Posterior vena cava (tissue), 2 donors: ENCODE results near the gene CLNK. TPM values are rescaled to one million over a fixed set of nuclear protein-coding genes. Genes with fewer than 3 reads are reported as not detected.
"Not testable (repeated sequence)": the region's sequence is repeated elsewhere in the genome, so short reads cannot be mapped to it uniquely, and the experiment has no call there.

Source experiments
- DNase-seq: peaks from one replicate; pipeline ENCODE4 v3.0.0-alpha.2; 2020; ENCODE audit warnings: low spot score
- intact Hi-C, 2 donors: fragments of 100-400 bp; cut with DNase I; formaldehyde crosslinking; loops; one replicate each; pipeline versions ENCODE4 v1.14.1 to v1.14.2; 2022 to 2023
- total RNA-seq, 2 donors: library from RNA; stranded (reverse); fragmentation: NEBNext Ultra II Directional; extraction: Animal tissue kit (Norgen Biotek cat#: 25700); gene quantifications; one replicate each; pipeline ENCODE4 v1.2.1, GENCODE V29; 2021
- donor health status: DM: yes; HTN: yes; CAD: no.
- donor health status: DM: yes; HTN: yes; CAD: no.

The CLNK gene
- total RNA-seq, 2 donors from 2014 or later, result 0.19 TPM

GRCh38 chr4:10587697-10588096 is 96.9 kb downstream of the CLNK start:
- intact Hi-C loops, result loop anchor here in 1 of 2 donors (5.0 kb wide), 1 partner anchor 1175 kb away; no protein-coding TSS in a partner anchor
- no peak for DNase-seq

- intact Hi-C loops, result loop anchor here in 1 of 2 donors (5.0 kb wide), 1 partner anchor 1175 kb away; no protein-coding TSS in a partner anchor
- no peak for DNase-seq
Measured at GRCh38 chr4:10587296-10587695, 97.3 kb downstream of the CLNK start.

DNA sequence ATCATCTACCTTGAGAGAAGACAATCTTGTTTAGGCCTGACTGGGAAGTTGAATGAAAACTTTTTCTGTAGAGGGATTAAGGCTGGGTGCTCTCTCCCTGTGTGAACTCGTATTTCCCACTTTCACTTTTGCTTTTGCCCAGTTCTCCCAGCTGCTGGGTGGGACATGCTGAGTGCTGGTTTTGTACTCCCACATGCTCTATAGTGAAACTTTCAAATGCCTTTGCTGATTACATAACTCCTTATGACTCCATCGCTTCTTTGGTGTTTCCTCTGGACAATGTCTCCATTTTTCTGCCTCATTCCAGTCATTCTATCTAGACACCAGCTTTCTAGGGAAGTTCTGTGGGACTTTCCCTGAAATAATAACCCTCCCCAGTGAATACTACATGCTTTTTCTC is 100.5 kb downstream of the CLNK start:
- DNase-seq, result no peak

GRCh38 chr4:10582951-10583350 is 101.6 kb downstream of the CLNK start:
- intact Hi-C loops, result loop anchor here in 1 of 2 donors (5.0 kb wide), 1 partner anchor 839 kb away; no protein-coding TSS in a partner anchor
- no peak for DNase-seq

More for the DNA sequence above, 100.5 kb downstream of the CLNK start:
- intact Hi-C loops, result loop anchor here in 1 of 2 donors (5.0 kb wide), 1 partner anchor 838 kb away; no protein-coding TSS in a partner anchor

DNA sequence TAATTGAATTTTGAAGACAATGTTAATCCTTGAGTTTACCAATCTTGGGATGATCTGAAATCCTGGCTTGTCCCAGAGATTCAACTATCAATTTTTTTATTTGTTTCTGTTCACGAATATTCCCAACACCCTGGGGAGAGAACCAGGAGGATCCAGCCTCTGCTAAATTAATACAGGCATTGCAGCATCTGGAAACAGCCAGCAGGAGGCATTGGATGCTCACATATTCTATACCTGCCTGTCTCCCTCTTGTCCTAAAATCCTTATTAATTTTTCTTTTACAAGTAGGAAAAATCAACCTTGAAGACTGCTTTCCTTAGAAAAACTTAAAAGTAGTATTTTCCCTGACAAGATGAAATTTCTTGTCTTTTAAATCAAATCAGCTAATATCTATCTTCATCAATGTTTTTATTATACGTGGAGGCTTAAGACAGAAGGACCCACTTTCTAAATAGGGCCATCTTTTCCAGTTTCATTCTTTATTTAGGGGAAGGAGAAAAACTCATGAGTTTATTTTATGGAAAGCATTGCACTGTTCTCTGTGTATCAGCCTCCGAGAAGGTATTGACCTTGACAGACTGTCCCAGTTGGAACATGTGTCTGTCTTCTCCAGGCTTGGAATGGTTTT is 102.4 kb downstream of the CLNK start:
- DNase-seq, result no peak
- intact Hi-C loops, result loop anchor here in 1 of 2 donors (5.0 kb wide), 1 partner anchor 840 kb away; no protein-coding TSS in a partner anchor

DNA sequence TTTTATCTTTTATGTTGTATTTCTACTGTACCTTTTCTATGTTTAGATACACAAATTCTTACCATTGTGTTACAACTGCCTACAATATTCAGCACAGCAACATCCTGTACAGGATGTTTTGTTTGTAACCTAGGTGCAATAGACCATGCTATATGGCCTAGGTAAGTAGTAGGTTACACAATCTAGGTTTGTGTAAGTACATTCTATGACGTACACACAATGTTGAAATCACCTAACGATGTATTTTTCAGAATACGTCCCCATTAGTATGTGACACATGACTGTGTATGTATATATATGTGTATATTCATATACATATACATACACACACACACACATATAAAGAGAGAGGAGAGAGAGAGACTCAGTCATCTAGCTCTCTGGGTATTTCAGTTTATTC is 103.5 kb downstream of the CLNK start:
- intact Hi-C loops, result loop anchor here in 1 of 2 donors (5.0 kb wide), 1 partner anchor 841 kb away; no protein-coding TSS in a partner anchor

GRCh38 chr4:10579648-10580047 is 104.9 kb downstream of the CLNK start:
- no peak for DNase-seq
- intact Hi-C loops, result loop anchor here (5.0 to 10.0 kb wide), 2 partner anchors 843 to 845 kb away; partner anchors contain the start of gene HS3ST1 (in 1 of the 2)

More for the DNA sequence above, 103.5 kb downstream of the CLNK start:
- no peak for DNase-seq

GRCh38 chr4:10577508-10578426 is 106.8 kb downstream of the CLNK start:
- intact Hi-C loops, result loop anchor here in 1 of 2 donors (10.0 kb wide), 1 partner anchor 847 kb away; the partner anchor contains the start of gene HS3ST1
- no peak for DNase-seq

GRCh38 chr4:10577018-10577417 is 107.5 kb downstream of the CLNK start:
- intact Hi-C loops, result loop anchor here in 1 of 2 donors (10.0 kb wide), 1 partner anchor 848 kb away; the partner anchor contains the start of gene HS3ST1
- DNase-seq, result no peak

DNA sequence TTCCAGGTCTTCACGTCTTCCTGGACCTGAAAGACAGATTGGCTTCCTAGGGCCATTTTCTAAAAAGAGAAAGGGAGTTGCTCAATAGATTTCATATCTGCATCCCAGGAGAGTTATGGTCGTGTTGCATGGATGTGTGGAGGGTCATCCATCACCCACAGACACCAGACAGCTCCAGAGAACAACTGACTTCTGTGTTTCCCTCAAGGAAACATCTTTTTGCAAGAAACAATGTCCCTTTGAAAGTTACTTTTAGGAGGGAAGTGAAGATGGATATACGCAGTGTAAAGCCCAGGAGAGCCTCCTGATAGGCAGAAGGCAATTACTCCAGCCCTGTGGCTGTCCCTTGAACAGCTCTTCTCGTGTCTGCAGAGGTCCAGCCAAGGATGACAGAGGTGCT is 108.3 kb downstream of the CLNK start:
- intact Hi-C loops, result loop anchor here in 1 of 2 donors (10.0 kb wide), 1 partner anchor 849 kb away; the partner anchor contains the start of gene HS3ST1
- DNase-seq, result no peak

DNA sequence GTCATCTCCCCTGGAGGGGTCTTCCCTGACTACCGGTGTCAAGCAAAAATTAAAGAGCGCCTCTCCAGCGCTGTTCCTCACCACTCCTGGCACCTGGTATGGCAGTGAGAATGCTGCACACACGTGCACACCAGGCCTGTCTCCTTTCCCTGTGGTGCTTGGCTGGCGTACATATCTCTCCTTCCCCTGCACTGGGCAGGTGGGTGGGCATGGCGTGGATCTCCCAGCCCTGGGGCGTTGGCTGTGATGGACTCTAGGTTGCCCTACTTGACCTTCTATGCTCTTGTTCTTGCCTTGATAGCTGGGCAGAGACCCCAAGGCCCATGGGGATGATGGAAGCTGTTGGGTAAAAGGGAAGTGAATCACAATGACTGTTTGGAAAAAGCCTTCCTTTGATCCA is 109.2 kb downstream of the CLNK start:
- intact Hi-C loops, result loop anchor here in 1 of 2 donors (10.0 kb wide), 1 partner anchor 849 kb away; the partner anchor contains the start of gene HS3ST1
- DNase-seq, result no peak

- intact Hi-C loops, result loop anchor here in 1 of 2 donors (10.0 kb wide), 1 partner anchor 850 kb away; the partner anchor contains the start of gene HS3ST1
- not testable (repeated sequence) for DNase-seq
Measured at GRCh38 chr4:10574553-10574952, 110.0 kb downstream of the CLNK start.

- DNase-seq, result no peak
- intact Hi-C loops, result loop anchor here in 1 of 2 donors (10.0 kb wide), 1 partner anchor 853 kb away; the partner anchor contains the start of gene HS3ST1
Measured at GRCh38 chr4:10571909-10572308, 112.7 kb downstream of the CLNK start.

GRCh38 chr4:10569491-10569890 is 115.1 kb downstream of the CLNK start:
- intact Hi-C loops, result no loop called here
- no peak for DNase-seq

DNA sequence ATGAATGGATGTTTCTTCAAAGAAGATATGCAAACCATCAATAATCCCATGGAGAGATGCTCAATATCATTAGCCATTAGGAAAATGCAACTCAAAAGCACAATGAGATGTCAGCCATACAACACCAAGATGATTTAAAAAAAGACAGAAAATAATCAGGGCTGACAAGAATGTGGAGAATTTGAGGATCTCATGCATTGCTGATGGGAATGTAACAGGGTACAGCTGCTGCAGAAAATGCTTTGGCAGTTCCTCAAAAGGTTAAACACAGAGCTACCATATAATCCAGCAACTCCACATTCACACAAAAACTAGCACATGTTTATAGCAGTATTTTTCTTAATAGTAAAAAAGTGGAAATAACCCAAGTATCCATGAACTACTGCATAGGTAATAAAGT is 116.8 kb downstream of the CLNK start:
- DNase-seq, result no peak
- intact Hi-C loops, result no loop called here

GRCh38 chr4:10565166-10565780 is 119.3 kb downstream of the CLNK start:
- intact Hi-C loops, result no loop called here
- DNase-seq, result no peak

DNA sequence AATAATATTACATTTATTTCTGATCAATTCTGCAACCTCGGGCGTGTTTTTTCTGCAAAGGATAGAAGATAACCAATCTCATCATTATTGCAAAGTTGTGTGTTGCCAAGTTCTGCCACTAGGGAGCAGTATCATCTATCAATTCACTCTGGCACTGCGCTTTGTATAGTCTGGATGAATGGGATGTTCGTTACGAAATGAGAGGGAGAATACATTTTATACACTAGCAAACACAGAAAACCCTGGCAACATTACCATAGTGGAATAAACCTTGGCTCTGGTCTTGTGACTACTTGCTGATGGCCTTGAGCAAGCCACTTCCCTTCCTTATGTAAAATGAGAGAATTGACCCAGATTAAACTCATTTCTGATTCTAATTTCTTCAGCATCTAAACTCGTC is 129.9 kb downstream of the CLNK start:
- DNase-seq, result no peak

GRCh38 chr4:10554121-10554520 is 130.4 kb downstream of the CLNK start:
- intact Hi-C loops, result no loop called here
- DNase-seq, result no peak

More for the DNA sequence above, 129.9 kb downstream of the CLNK start:
- intact Hi-C loops, result no loop called here
